Ishikawa (cell line): ENCODE measurements around the gene TRIM54.

ENCODE experiments used
- CEBPB ChIP-seq: IDR thresholded peaks from 2 replicates; pipeline ENCODE4 v1.6.1; 2012
- CREB1 ChIP-seq: IDR thresholded peaks from 2 replicates; pipeline ENCODE4 v1.6.1; 2012; ENCODE audit warnings: low read depth
- EGR1 ChIP-seq: IDR thresholded peaks from 2 replicates; pipeline ENCODE4 v1.6.1; 2012
- EP300 ChIP-seq: IDR thresholded peaks from 2 replicates; pipeline ENCODE4 v1.6.1; 2012; ENCODE audit warnings: borderline replicate concordance
- FOXM1 ChIP-seq: IDR thresholded peaks from 2 replicates; pipeline ENCODE4 v1.6.1; 2012; ENCODE audit warnings: low read depth, borderline replicate concordance
- MAX ChIP-seq: IDR thresholded peaks from 2 replicates; pipeline ENCODE4 v1.6.1; 2012
- NFIC ChIP-seq: IDR thresholded peaks from 2 replicates; pipeline ENCODE4 v1.6.1; 2012
- RAD21 ChIP-seq: IDR thresholded peaks from 2 replicates; pipeline ENCODE4 v1.6.1; 2012; ENCODE audit warnings: low read depth
- REST ChIP-seq: IDR thresholded peaks from 2 replicates; pipeline ENCODE4 v1.6.1; 2012; ENCODE audit warnings: low read depth, mild to moderate bottlenecking
- TAF1 ChIP-seq: IDR thresholded peaks from 2 replicates; pipeline ENCODE4 v1.6.1; 2012; ENCODE audit warnings: low read depth, mild to moderate bottlenecking
- TCF12 ChIP-seq: IDR thresholded peaks from 2 replicates; pipeline ENCODE4 v1.6.1; 2012; ENCODE audit warnings: low read depth
- TEAD4 ChIP-seq: IDR thresholded peaks from 2 replicates; pipeline ENCODE4 v1.6.1; 2012
- USF1 ChIP-seq: IDR thresholded peaks from 2 replicates; pipeline ENCODE4 v1.6.1; 2012
- YY1 ChIP-seq: IDR thresholded peaks from 2 replicates; pipeline ENCODE4 v1.6.1; 2012; ENCODE audit warnings: low read depth
- ZBTB7A ChIP-seq: IDR thresholded peaks from 2 replicates; pipeline ENCODE4 v1.6.1; 2012; ENCODE audit warnings: low read depth

Gene TRIM54

GRCh38 chr2:27238976-27239375 lies 43.3 kb upstream of the TRIM54 start:
- TF ChIP-seq FOXM1 (no peak), ZBTB7A (no peak), TAF1 (no peak), CEBPB (no peak), MAX (no peak), NFIC (no peak), TEAD4 (no peak), TCF12 (no peak), YY1 (no peak), EP300 (no peak)

- no peak for TF ChIP-seq TAF1
- no peak for TF ChIP-seq TCF12
- TF ChIP-seq REST = no peak
- no peak for TF ChIP-seq RAD21
- no peak for TF ChIP-seq EP300
- no peak for TF ChIP-seq TEAD4
- TF ChIP-seq MAX = no peak
- no peak for TF ChIP-seq CREB1
- no peak for TF ChIP-seq YY1
- no peak for TF ChIP-seq EGR1
- TF ChIP-seq FOXM1 = no peak
- TF ChIP-seq NFIC = no peak
- TF ChIP-seq CEBPB = no peak
Measured at GRCh38 chr2:27240406-27240805, 41.8 kb upstream of the TRIM54 start.

- TF ChIP-seq FOXM1 = no peak
- no peak for TF ChIP-seq MAX
- no peak for TF ChIP-seq NFIC
- no peak for TF ChIP-seq REST
- TF ChIP-seq RAD21 = no peak
- no peak for TF ChIP-seq TCF12
- no peak for TF ChIP-seq YY1
- no peak for TF ChIP-seq USF1
- TF ChIP-seq CREB1 = no peak
- TF ChIP-seq EGR1 = no peak
- TF ChIP-seq CEBPB = no peak
- no peak for TF ChIP-seq EP300
- no peak for TF ChIP-seq TEAD4
- no peak for TF ChIP-seq TAF1
- no peak for TF ChIP-seq ZBTB7A
Measured at GRCh38 chr2:27241761-27242613, 40.2 kb upstream of the TRIM54 start.

- TF ChIP-seq USF1 (no peak), TAF1 (no peak), MAX (no peak), RAD21 (no peak)
Measured at GRCh38 chr2:27242614-27242951, 39.6 kb upstream of the TRIM54 start.

GRCh38 chr2:27243391-27244130 lies 38.7 kb upstream of the TRIM54 start:
- no peak for TF ChIP-seq TCF12
- no peak for TF ChIP-seq TAF1
- TF ChIP-seq RAD21 = no peak
